IPS-15b (cell line): ENCODE data around the gene GPR31.

ENCODE experiments used
- H3K27me3 ChIP-seq: one replicate; pipeline ENCODE4 v1.6.1; 2013; ENCODE audit warnings: low read length; ENCODE audit not compliant: control insufficient read depth, insufficient read depth
- H3K36me3 ChIP-seq: one replicate; pipeline ENCODE4 v1.6.1; 2013; ENCODE audit warnings: low read length; ENCODE audit not compliant: control insufficient read depth, insufficient read depth
- H3K4me1 ChIP-seq: one replicate; pipeline ENCODE4 v1.6.1; 2013; ENCODE audit warnings: mild to moderate bottlenecking, low read length; ENCODE audit not compliant: control insufficient read depth, insufficient read depth
- H3K4me3 ChIP-seq: one replicate; pipeline ENCODE4 v1.5.1; 2013; ENCODE audit warnings: low read depth, low read length
- H3K9ac ChIP-seq: one replicate; pipeline ENCODE4 v1.6.1; 2013; ENCODE audit warnings: low read depth, mild to moderate bottlenecking, low read length
- H3K9me3 ChIP-seq: one replicate; pipeline ENCODE4 v1.6.1; 2013; ENCODE audit warnings: mild to moderate bottlenecking, low read length; ENCODE audit not compliant: control insufficient read depth, insufficient read depth

Gene GPR31

DNA sequence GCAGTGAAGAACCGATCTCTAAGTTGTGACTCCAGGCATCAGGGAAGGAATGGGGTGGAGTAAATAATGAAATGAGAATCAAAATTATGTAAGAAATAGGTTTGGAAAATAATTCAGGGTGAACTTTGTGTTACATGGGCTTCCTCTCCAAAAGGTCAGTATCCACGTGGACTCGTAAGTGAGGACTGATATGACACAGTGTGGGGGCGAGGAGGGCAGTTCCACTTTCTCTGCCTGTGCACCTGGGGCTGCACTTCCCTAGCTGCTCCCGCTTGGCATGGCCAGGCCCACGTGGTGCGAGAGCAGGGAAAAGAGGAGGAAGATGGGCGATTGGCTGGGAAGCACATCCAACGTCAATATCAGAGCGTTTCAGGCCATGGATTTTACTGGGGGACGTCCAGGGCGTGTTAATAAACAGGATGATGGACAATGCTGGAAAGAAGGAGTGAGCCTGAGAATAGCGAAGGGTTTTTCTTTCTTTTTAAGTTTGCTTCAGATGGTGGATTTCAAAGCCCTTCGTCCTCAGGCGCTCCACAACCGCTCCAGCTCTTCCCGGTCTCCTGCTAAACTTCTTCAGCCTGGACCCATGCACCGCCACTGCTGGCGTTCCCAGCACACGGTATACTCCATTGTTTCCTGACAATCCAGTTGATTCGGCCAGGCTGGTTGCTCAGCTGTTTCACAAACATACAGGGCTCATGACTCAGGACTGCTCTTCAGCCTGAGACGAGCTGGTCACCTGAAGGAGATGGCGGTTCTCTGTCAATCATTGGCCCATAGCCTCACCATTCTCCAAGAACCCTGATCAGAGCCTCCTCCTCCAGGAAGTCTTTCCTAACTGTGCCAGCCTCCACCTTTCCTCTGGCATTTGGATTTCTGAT, 23.1 kb downstream of the GPR31 start:
- Histone ChIP-seq H3K36me3 (no peaks in the 10 kb centered on the region), H3K27me3 (no peaks in the 10 kb centered on the region), H3K4me3 (no peak overlapping the region), H3K9ac (no peak overlapping the region), H3K9me3 (no peaks in the 10 kb centered on the region), H3K4me1 (no peaks in the 10 kb centered on the region)

DNA sequence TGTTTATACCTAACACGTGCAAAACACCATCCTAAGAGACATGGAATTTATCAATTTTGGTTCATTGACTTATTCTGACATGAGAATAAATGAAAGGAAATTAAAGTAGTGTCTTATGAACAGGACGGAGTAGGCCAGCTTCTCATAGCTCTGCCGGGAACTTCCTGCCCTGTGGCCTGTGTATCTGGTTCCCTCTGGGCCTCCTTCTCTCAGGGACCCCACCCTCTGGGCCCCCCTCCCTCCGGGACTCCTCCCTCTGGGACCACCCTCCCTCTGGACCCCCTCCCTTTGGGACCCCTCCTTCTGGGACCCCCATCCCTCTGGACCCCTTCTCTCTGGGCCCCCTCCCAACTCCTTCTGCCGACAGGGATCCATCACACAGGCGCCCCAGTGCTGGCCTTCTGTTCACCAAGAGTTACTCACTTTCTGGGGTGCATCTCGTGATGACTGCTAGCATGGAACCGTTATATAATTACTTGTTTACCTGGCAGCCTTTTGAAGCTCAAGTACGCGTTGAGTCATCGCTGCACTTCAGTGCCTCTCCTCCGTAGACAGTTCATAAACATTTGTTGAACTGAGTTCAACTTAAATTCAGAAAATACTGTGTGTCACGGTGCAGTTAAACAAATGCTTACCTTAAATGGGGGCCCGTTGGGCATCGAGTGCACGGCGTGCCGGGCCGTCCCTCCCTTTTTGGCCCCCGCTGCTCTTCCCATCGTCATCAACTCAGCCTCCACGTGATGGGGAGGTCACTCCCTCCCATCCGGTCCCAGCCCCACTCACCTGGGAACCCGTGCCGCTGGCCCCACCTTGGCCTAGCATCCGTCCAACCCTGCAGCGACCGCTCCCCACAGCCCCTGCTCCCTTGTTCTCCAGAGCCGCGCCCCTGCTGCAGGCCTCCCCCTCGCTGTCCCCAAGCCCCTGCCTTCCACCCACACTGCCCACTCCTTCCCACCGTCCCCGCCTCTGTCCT, 26.8 kb downstream of the GPR31 start:
- H3K4me1 ChIP-seq: no peaks in the 10 kb centered on the region
- no peaks in the 10 kb centered on the region for H3K36me3 ChIP-seq
- H3K9ac ChIP-seq: no peak overlapping the region
- H3K4me3 ChIP-seq: no peak overlapping the region
- no peaks in the 10 kb centered on the region for H3K27me3 ChIP-seq
- H3K9me3 ChIP-seq: no peaks in the 10 kb centered on the region

DNA sequence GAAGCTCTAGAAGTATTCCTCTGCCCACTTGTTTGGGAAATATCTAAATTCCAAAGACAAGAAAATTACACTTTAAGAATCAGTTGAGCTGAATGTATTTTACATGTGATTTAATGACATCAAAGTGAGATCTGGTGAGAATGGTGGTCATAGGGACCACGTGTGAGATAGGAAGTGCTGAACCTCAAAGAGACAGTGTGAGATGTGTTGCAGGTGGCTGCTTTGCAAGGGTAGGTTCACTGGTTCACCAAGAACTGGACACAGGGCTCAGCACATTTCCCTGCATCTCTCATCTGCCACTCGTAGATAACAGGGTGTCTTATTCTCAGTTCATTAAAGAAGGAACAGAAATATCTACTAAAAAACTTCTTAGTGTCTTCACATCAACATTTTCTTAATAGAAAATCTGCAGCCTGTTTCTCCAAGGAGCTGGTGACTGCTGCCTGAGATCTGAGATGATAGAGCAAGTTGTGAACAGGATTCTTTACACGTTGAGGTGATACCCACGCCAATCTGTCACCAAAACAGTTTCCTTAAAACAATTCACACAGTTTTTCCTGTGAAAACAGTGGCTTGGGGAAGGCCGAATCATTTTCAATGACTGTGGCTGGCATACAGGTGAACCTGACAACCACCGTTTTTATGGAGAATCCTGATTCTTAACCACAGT, 27.6 kb downstream of the GPR31 start:
- no peak overlapping the region for H3K4me3 ChIP-seq
- no peaks in the 10 kb centered on the region for H3K9me3 ChIP-seq
- no peaks in the 10 kb centered on the region for H3K4me1 ChIP-seq
- H3K36me3 ChIP-seq: no peaks in the 10 kb centered on the region
- no peak overlapping the region for H3K9ac ChIP-seq
- H3K27me3 ChIP-seq: no peaks in the 10 kb centered on the region

DNA sequence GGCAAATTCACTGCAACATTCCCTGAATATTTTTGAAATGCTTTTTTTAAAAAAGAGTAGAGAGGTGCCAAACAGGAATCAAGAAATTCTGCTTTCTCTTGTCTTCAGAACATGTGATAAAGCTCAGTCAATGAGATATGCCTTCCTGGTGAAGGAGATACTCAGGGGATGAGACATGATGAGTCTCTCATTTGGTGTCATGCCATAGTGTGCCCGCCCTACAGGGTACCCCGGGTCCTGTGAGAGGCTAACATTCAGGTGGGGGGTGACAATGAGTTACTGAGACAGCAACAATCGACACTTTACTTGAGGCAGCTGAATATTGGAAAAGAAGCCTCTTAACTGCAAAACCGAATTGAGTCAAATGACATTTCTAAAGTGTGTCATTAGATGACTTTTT, 28.2 kb downstream of the GPR31 start:
- Histone ChIP-seq H3K9me3 (no peaks in the 10 kb centered on the region), H3K4me3 (no peak overlapping the region), H3K9ac (no peak overlapping the region), H3K4me1 (no peaks in the 10 kb centered on the region), H3K27me3 (no peaks in the 10 kb centered on the region), H3K36me3 (no peaks in the 10 kb centered on the region)

DNA sequence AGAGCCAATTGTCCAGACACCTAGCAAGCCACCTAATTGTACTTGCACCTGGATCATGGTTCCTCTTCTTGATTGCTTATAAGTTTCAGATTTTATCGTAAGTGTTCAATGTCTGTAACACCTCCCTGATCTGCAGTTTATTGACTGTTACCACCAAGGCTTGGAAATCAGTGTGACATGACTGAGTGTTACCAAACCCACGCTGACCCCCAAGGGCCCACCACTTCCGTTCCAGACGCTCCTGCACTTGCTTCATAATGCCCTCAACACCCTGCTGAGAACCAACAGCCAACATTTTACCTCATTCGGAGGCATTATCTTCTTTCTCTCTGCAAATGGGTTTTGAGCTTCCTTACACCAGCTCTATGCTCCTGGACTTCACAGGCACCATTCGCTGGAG, 28.6 kb downstream of the GPR31 start:
- no peaks in the 10 kb centered on the region for H3K27me3 ChIP-seq
- no peaks in the 10 kb centered on the region for H3K9me3 ChIP-seq
- H3K4me3 ChIP-seq: no peak overlapping the region
- no peaks in the 10 kb centered on the region for H3K4me1 ChIP-seq
- no peak overlapping the region for H3K9ac ChIP-seq
- H3K36me3 ChIP-seq: no peaks in the 10 kb centered on the region

DNA sequence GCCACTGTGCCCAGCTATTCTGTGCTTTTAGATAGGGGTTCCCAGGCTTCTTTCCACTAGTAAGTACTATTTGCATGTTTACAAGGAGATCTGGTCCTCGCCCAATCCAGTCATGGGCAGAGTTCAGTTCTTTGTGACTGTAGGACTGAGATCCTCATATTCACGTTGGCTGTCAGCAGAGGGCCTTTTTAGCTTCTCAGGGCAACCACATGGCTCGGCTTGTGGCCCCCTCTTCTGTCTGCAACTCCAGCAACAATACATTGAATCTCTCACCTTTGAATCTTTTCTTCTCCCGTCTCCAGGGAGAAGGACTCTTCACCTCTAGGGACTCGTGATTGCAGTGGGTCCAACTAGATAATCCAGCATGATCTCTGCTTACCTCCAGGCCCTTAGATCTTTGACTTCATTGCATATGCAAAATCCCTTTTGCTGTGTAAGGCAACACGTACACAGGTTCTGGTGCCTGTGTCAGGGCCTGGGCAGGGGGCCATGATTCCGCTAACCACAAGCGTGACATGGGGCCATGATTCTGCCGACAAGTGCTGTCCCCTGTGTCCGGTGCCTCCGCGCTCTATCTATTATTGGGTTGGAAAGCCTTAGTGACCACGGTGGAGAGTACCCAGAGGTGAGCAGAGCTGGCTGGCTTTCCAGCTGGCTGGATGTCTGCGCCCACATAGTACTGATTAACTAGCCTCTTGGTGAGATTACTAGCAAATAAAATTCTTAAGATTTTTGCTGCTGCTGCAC, 29.8 kb downstream of the GPR31 start:
- Histone ChIP-seq H3K4me1 (no peaks in the 10 kb centered on the region), H3K4me3 (no peak overlapping the region), H3K9ac (no peak overlapping the region), H3K36me3 (no peaks in the 10 kb centered on the region), H3K27me3 (no peaks in the 10 kb centered on the region), H3K9me3 (no peaks in the 10 kb centered on the region)

DNA sequence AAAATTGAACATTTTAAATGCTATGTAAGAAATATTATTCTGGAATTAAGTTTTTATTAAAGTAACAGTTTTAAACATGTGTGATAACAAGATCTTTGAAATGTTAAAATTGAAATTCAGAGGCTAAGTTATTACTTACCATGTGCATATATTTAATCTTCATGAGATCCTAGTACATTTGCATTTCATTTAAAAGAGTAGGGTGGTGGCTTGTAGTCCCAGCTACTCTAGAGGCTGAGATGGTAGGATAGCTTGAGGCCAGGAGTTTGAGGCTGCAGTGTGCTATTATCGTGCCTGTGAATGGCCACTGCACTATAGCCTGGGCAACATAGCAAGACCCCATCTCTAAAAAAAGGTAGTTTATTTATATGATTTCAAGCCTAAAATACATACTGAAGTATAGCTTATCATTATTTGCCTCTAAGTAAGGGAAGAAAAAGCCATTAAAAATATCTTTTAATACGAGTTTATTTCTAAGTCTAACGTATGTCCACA, 31.9 kb downstream of the GPR31 start:
- Histone ChIP-seq H3K27me3 (no peaks in the 10 kb centered on the region), H3K4me1 (no peaks in the 10 kb centered on the region), H3K4me3 (no peak overlapping the region), H3K36me3 (no peaks in the 10 kb centered on the region), H3K9me3 (no peaks in the 10 kb centered on the region), H3K9ac (no peak overlapping the region)

DNA sequence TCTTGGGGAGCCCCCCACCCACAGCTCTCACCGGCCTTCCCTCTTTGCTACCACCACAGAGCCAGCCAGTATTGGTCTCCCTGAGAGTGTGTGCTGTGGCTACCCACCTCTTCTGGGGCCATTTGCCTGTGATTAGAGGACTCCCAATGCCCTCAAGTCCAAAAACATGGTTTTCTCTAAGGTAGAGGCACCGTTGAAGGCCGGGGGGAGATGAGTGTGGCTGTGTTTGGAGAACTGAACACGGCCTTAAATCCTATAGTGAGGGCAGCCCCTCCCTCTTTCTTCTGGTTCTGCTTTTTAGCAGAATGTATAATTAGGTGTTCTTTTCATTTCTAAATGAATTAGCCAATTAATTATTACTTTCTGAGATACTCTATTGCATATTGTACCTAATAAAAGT, 32.4 kb downstream of the GPR31 start:
- Histone ChIP-seq H3K27me3 (no peaks in the 10 kb centered on the region), H3K9ac (no peak overlapping the region), H3K9me3 (no peaks in the 10 kb centered on the region), H3K4me3 (no peak overlapping the region), H3K36me3 (no peaks in the 10 kb centered on the region), H3K4me1 (no peaks in the 10 kb centered on the region)

DNA sequence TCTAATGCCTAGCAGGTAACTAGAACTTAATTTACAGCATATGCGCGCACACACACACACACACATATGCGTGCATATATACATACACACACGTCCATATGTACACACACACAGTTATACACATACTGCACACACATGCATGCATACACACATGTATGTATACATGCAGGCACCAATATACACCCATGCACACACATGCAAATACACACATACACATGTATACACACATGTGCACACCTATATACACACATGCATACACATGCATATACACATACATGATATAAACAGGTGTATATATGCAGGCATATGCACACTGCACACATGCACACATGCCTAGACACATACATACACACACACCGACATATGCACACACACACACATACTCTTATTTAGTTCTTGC, 33.0 kb downstream of the GPR31 start:
- H3K4me3 ChIP-seq: no peak overlapping the region
- no peaks in the 10 kb centered on the region for H3K36me3 ChIP-seq
- H3K9ac ChIP-seq: no peak overlapping the region
- no peaks in the 10 kb centered on the region for H3K4me1 ChIP-seq
- H3K9me3 ChIP-seq: no peaks in the 10 kb centered on the region
- no peaks in the 10 kb centered on the region for H3K27me3 ChIP-seq

DNA sequence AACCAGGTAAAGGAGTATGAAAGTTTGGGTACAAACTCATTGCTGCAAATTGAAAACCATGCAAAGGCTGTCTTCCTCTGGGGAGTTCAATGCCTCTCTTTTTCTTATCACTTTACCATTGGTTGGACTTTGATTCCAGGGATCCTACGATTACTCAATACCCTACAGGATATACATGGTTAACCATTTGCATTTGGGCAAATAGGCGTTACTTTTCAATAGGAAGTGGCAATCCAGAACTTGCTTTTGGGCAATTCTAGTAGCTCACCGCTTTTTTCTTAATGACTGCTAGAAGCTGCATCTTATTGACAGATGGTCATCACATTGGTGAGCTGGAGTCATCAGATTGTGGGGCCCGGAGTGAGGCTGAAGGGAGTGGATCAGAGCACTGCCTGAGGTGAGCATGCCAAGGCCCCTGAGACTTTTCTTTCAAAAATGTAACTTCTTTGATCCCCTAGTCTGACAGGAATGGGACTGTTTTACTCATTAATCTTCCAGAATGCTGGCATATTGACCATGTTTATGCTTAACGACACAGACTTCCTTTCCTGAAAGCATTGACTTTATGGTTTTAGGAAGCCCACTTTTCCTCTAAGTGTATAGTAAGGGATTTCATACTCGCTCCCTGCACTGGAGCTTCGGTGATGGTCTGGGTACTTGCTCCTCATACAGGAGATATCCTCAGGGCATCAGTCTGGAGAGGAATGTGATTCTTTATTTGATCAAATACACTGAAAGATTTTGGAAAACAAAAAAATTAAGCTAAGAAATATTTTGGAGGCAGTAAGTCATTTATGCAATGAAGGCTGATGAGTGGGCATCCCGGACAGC, 34.7 kb downstream of the GPR31 start, which contains the start of gene CCR6:
Gene CCR6, plus strand, starts transcription at position 270 of the 831 bp plus-strand sequence. CDS start 13,039 bp downstream, outside the sequence.
- H3K9ac ChIP-seq: no peak within 1 kb of the TSS
- no peaks in the 10 kb centered on the region for H3K27me3 ChIP-seq
- H3K4me1 ChIP-seq: no peaks in the 10 kb centered on the region
- no peaks in the 10 kb centered on the region for H3K9me3 ChIP-seq
- H3K4me3 ChIP-seq: no peak within 1 kb of the TSS
- no peaks in the 10 kb centered on the region for H3K36me3 ChIP-seq
